ENCODE results near the gene ERAS.

GRCh38 chrX:48848847-48849246 lies 22.5 kb downstream of the ERAS start:
- TF ChIP-seq EZH2 (IDR thresholded peaks at IDR 0.05) = no peak
- no peak for TF ChIP-seq POLR2AphosphoS5 (IDR thresholded peaks at IDR 0.05; ENCODE audit: borderline replicate concordance, low read depth, low read length)

Data from SK-N-MC (cell line).